GM10847 (cell line): ENCODE results near the gene ARL6IP4.

Experiments
- POLR2A ChIP-seq: IDR thresholded peaks from 2 replicates; pipeline ENCODE4 v1.6.1; 2011; ENCODE audit not compliant: insufficient read length; ENCODE audit errors: extremely low read depth

The ARL6IP4 gene

GRCh38 chr12:123031171-123031845 is 50.8 kb downstream of the ARL6IP4 start:
- no peak for TF ChIP-seq POLR2A
